H1 (cell line): ENCODE results near the gene GPR161.

ENCODE experiments used
- BACH1 ChIP-seq: IDR thresholded peaks from 2 replicates; pipeline ENCODE4 v1.6.1; 2012; ENCODE audit warnings: low read length, improper control_type of control experiment
- CHD2 ChIP-seq: IDR thresholded peaks from 2 replicates; pipeline ENCODE4 v1.6.1; 2012; ENCODE audit warnings: low read length, improper control_type of control experiment
- CREB1 ChIP-seq: IDR thresholded peaks from 2 replicates; pipeline ENCODE4 v1.6.1; 2012; ENCODE audit warnings: inconsistent platforms
- EP300 ChIP-seq, 2 experiments: IDR thresholded peaks; 1 replicate in 1 of 2; 2 replicates in 1 of 2; pipeline ENCODE4 v1.6.1; 2011 to 2012; ENCODE audit warnings: low read depth in 2 of 2, low read length in 2 of 2, mild to moderate bottlenecking in 2 of 2, borderline replicate concordance in 1 of 2, inconsistent platforms in 1 of 2, moderate library complexity in 1 of 2
- HDAC2 ChIP-seq, 2 experiments: fragments of 300-600 bp in 1 of 2; sonication (generic) in 1 of 2; IDR thresholded peaks; 2 replicates each; pipeline ENCODE4 v1.6.1; 2011 to 2012; ENCODE audit warnings: low read depth in 2 of 2, low read length in 2 of 2, mild to moderate bottlenecking in 2 of 2, moderate library complexity in 2 of 2, borderline replicate concordance in 1 of 2, inconsistent platforms in 1 of 2
- HDAC6 ChIP-seq: IDR thresholded peaks from one replicate; pipeline ENCODE4 v1.7.1; 2012; ENCODE audit warnings: low read depth, mild to moderate bottlenecking, inconsistent platforms, low read length, moderate library complexity
- JUN ChIP-seq: IDR thresholded peaks from 2 replicates; pipeline ENCODE4 v1.6.1; 2011; ENCODE audit warnings: low read depth, mild to moderate bottlenecking, improper control_type of control experiment, low read length
- RBBP5 ChIP-seq: IDR thresholded peaks from 2 replicates; pipeline ENCODE4 v1.7.1; 2012; ENCODE audit warnings: low read depth, mild to moderate bottlenecking, inconsistent platforms, low read length, moderate library complexity, borderline replicate concordance
- SRF ChIP-seq: IDR thresholded peaks from 2 replicates; pipeline ENCODE4 v1.6.1; 2011; ENCODE audit warnings: mild to moderate bottlenecking, low read depth, low read length, moderate library complexity
- TAF1 ChIP-seq: IDR thresholded peaks from 2 replicates; pipeline ENCODE4 v1.6.1; 2011; ENCODE audit warnings: mild to moderate bottlenecking, low read depth, low read length
- TAF7 ChIP-seq: optimal IDR thresholded peaks from 2 replicates; pipeline ENCODE3; 2011; ENCODE audit warnings: low read depth, mild to moderate bottlenecking, inconsistent platforms, low read length, moderate library complexity, borderline replicate concordance
- YY1 ChIP-seq: IDR thresholded peaks from 2 replicates; pipeline ENCODE4 v1.6.1; 2011; ENCODE audit warnings: low read depth, mild to moderate bottlenecking, low read length
- TF ChIP-seq, protein P1 (sequence below), 3 experiments: IDR thresholded peaks; 1 replicate in 2 of 3; 2 replicates in 1 of 3; pipeline versions ENCODE4 v1.5.1 to v1.6.1; 2011; ENCODE audit warnings: low read length in 3 of 3, mild to moderate bottlenecking in 3 of 3, inconsistent platforms in 2 of 3, low read depth in 1 of 3, moderate library complexity in 1 of 3; ENCODE audit not compliant: insufficient read depth in 1 of 3; ENCODE audit errors: control extremely low read depth in 1 of 3
- TF ChIP-seq, protein P2 (sequence below): IDR thresholded peaks from 2 replicates; pipeline ENCODE4 v1.6.1; 2011; ENCODE audit warnings: low read depth, mild to moderate bottlenecking, low read length; ENCODE audit not compliant: insufficient read depth

DNA sequence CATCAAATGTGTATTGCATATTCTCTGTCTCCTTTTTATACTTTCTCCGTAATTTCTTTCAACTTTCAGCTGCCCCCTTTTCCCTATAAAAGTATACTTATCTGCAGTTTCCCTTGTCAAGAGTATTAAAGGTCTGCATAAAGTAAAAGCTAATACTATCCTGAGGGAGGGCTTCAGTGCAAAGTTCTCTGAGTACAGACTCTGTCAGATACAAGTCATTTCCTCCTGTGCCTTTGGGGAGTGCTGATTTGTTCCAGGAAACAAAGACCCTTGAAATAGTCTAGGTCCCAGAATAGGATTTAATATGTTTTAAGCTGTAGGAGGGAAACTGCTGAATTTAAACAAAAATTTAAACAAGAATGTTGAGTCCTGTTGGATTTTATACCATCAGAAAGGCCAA, 11.7 kb downstream of the GPR161 start:
- TF ChIP-seq HDAC6, result no peak
- TF ChIP-seq, protein P1, sequence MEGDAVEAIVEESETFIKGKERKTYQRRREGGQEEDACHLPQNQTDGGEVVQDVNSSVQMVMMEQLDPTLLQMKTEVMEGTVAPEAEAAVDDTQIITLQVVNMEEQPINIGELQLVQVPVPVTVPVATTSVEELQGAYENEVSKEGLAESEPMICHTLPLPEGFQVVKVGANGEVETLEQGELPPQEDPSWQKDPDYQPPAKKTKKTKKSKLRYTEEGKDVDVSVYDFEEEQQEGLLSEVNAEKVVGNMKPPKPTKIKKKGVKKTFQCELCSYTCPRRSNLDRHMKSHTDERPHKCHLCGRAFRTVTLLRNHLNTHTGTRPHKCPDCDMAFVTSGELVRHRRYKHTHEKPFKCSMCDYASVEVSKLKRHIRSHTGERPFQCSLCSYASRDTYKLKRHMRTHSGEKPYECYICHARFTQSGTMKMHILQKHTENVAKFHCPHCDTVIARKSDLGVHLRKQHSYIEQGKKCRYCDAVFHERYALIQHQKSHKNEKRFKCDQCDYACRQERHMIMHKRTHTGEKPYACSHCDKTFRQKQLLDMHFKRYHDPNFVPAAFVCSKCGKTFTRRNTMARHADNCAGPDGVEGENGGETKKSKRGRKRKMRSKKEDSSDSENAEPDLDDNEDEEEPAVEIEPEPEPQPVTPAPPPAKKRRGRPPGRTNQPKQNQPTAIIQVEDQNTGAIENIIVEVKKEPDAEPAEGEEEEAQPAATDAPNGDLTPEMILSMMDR (IDR thresholded peaks at IDR 0.05; ENCODE audit: control extremely low read depth in 1 of 3, insufficient read depth in 1 of 3, low read depth in 1 of 3, low read length in 3 of 3), result no peak
- TF ChIP-seq YY1, result no peak
- no peak for TF ChIP-seq RBBP5
- TF ChIP-seq, protein P2, sequence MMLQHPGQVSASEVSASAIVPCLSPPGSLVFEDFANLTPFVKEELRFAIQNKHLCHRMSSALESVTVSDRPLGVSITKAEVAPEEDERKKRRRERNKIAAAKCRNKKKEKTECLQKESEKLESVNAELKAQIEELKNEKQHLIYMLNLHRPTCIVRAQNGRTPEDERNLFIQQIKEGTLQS, result no peak
- TF ChIP-seq EP300 (IDR thresholded peaks at IDR 0.05; ENCODE audit: borderline replicate concordance in 1 of 2, low read depth in 2 of 2, low read length in 2 of 2), result no peak
- TF ChIP-seq SRF, result no peak
- no peak for TF ChIP-seq TAF7
- no peak for TF ChIP-seq CHD2
- TF ChIP-seq TAF1, result no peak
- TF ChIP-seq JUN, result no peak
- TF ChIP-seq HDAC2 (IDR thresholded peaks at IDR 0.05; ENCODE audit: borderline replicate concordance in 1 of 2, low read depth in 2 of 2, low read length in 2 of 2), result no peak
- TF ChIP-seq BACH1, result no peak
- no peak for TF ChIP-seq CREB1
